Measurements from ENCODE around the gene SCAF4.
A peak's percentile ranks its signal among the peaks of the same experiment; 100 is the strongest.

DNA sequence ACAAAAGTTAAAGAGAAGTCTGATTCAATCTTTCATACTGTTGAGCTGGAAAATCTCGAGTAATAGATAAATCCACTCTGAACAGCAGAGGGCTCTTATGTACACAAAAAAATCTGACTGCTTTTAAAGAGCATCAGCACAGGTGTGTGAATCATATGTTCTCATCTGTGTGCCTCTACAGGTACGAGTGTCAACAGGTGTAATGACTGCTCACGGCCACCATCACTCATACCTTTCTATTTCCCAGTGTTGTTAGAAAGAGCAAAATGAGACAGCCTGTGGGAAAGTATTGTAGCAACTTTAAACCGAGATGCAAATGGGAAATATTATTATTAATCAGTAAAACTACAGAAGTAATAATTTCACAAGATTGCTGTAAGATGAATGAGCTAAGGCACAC lies 49.0 kb upstream of the SCAF4 start:
- TF ChIP-seq, protein P1, sequence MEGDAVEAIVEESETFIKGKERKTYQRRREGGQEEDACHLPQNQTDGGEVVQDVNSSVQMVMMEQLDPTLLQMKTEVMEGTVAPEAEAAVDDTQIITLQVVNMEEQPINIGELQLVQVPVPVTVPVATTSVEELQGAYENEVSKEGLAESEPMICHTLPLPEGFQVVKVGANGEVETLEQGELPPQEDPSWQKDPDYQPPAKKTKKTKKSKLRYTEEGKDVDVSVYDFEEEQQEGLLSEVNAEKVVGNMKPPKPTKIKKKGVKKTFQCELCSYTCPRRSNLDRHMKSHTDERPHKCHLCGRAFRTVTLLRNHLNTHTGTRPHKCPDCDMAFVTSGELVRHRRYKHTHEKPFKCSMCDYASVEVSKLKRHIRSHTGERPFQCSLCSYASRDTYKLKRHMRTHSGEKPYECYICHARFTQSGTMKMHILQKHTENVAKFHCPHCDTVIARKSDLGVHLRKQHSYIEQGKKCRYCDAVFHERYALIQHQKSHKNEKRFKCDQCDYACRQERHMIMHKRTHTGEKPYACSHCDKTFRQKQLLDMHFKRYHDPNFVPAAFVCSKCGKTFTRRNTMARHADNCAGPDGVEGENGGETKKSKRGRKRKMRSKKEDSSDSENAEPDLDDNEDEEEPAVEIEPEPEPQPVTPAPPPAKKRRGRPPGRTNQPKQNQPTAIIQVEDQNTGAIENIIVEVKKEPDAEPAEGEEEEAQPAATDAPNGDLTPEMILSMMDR (conservative IDR thresholded peaks at IDR 0.05; ENCODE audit: low read length), result peak; percentile 80
- TF ChIP-seq EZH2phosphoT487 (IDR thresholded peaks at IDR 0.05; ENCODE audit: borderline replicate concordance, low read depth, low read length), result no peak
